Femur (tissue), 1 donor: ENCODE data around the gene SEMA3C.

ENCODE experiments used
- DNase-seq: peaks from one replicate; pipeline ENCODE4 v3.0.0-alpha.2; 2017

The SEMA3C gene

DNA sequence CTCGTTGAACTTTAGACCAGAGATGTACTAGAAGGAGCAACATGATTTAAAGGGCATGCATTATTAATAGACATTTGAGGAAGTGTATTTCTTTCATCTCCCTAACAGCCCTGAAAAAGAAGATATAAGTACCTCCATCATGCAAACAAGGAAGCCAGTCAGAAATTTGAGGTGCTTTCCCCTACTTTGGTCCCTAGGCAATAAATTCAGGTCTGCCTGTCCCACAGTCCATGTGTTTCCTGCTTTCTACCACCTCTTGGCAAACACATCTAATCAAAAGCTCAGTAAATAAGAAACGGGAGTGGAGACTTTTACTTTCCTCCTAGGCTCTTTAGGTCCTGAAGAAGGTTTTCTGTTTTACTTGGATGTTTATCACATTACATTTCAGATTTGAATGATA lies 5.2 kb upstream of the SEMA3C start:
- DNase-seq = no peak

- no peak for DNase-seq
These were observed 4.4 kb upstream of the SEMA3C start for GRCh38 chr7:80923211-80923612.

GRCh38 chr7:80922253-80923049 lies 3.6 kb upstream of the SEMA3C start:
- no peak for DNase-seq

DNA sequence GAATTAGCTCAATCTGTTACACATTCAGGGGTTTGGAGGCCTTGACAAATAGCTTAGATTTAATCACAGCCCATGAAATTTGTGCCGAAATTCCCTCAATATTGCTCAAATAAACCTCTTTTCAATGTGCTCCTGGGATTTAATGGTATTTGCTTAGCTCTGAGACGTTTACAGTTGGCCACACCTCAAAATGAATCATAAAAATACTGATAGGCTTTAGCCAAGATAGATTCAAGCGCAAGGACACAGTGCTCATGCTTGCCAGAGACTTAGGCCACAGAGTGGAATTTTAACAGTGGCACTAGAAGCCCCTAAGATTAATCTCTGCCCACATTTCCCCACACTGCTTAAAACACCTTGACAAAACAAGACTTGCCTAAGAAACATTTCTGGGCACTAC lies 2.3 kb upstream of the SEMA3C start:
- no peak for DNase-seq

GRCh38 chr7:80918399-80918798 lies 452 bp downstream of the SEMA3C start:
- no peak for DNase-seq

DNA sequence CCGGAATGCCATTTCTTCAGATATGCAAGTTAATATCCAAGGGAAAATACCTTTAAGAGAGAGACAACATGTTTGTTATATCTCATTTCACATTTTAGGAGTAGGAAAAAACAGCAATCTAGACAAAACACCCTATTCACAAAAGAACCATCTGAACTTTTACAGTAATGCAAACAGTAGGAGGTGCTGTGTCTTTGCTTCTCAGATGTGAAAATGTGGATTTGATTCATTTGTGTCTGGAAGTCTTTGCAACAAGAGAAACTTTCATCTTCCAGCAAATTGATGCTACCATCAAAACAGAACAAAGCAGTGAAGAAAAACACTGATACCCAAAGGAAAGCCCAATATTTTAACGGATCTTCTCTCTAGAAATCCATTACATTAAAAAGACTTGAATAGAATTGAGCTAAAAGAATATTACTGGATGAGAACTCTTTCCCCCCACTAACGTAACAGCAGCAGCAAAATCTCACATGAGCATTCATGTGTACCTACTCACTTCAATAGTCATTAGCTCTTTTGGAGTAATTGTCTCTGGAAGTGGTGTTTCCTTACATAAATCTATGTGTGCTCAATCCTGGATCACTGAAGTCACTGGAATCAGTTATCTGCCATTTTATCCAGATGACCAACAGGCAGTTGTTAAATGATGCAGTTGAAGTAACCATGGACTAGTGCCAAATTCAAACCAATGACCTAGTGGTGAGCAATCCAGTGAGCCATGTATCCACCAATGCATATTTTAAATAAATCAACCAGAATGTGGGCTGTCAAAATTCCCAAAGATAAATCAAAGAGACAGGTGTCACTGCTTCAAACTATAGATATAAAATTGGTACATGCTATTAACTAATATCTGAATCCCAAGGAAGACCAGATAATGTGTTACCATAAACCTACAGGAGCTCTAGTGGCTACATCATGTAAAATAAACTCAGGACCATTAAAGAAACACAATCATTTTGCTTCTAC lies 1.8 kb downstream of the SEMA3C start:
- no peak for DNase-seq

- no peak for DNase-seq
These were observed 8.6 kb downstream of the SEMA3C start for GRCh38 chr7:80910228-80910627.

- no peak for DNase-seq
These were observed 10.5 kb downstream of the SEMA3C start for GRCh38 chr7:80908360-80908797.

DNA sequence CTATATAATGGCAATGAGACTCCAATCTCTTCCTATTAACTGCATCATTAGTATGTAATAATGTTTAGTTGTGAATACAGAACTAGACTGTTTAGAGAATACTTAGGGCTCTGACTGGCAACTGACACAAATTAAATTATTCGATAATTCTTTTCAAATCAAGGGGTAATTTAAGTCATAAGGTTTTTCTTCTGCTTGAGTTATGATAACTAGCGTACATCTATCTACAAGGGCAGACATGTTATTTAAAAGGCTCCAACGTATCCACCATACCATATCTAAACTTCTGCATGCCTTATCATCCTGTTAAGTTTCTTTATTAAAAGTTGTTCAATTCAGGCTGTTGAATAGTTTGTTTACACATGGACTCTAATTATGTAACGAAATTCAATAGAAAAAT lies 11.2 kb downstream of the SEMA3C start:
- DNase-seq = no peak

- DNase-seq = no peak
These were observed 11.7 kb downstream of the SEMA3C start for GRCh38 chr7:80907141-80907601.

DNA sequence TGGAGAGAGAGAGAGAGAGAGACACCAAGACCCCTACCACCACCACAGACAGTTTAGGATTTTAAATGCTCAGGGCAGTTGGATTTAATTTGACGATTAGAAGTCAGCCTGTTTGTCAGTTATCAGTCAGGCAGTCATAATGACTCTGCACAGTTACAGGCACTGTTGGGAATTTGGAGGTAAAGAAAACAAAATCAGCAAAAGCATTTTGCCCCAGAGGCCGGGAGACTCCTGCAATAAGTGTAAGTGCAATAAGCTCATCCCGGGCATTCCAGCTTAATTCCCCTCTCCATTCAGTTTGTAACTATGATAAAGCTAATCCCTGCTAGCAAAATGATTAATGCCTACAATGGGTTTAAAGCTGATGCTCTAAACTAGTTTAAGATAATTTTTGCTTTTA lies 13.5 kb downstream of the SEMA3C start:
- no peak for DNase-seq

- DNase-seq = no peak
These were observed 16.0 kb downstream of the SEMA3C start for GRCh38 chr7:80902716-80903308.

- DNase-seq = no peak
These were observed 16.8 kb downstream of the SEMA3C start for GRCh38 chr7:80902019-80902418.

- no peak for DNase-seq
These were observed 18.0 kb downstream of the SEMA3C start for GRCh38 chr7:80900583-80901576.

DNA sequence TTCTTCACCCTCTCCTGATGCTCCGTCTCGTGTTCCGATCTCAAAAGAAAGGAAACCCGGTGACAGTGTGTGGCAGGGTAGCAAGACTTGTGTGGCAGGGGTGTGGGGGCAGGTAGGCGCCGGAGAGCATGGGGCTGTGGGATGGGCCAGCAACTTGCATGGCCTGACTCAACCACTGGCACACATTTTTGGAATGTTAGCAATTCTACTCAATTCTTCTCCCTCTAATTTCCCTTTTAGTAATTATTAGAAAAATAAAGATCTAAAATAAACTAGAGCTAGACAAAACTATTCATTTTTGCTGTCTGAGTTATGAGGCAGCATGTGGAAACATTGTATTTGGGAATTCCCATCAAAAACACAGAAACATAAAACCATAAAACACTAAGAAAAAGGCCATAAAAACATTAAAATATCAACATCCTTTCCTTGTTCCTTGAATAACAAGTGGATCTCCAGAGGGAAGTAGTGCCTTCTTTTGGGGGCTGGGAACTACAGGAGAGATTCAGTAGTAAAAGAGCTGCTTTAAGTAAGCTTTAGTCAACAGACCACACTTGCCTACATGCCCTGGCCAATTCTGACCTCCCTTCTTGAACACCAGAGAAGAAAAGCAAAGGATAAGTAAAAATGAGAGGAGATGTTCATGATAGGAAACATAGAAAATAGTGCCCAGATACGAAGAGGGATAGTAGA lies 21.8 kb downstream of the SEMA3C start:
- no peak for DNase-seq

DNA sequence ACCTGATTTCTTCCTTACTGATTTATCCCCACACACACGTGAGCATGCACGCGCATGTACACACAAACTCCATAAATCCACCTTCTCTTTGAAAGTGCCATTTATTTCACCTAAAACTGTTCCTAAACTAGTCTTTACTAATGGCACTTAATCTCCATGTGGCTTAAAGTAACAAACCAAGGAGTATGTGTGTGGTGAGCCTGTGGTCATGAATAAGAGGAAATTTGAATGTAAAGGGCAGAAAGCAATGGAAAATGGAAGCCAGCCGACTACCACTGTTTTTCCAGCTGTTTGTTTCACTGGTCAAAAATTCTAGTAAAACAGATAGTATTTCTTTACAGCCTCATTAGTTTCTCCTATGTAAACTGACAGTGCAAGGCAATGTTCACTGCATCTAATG lies 23.8 kb downstream of the SEMA3C start:
- DNase-seq = no peak

DNA sequence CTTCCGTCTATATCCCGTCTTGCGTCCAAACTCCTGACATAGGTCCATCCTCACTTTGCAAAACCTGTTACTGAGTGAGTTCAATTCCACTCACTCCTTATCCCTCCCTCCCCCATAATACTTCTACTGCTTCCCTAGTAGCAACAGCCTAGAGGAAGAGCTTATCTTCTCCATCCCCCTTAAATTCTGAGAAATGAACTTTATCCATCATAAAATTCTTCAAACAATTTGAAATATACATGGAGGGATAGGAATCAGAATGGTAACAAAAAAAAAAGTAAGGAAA lies 27.6 kb downstream of the SEMA3C start:
- no peak for DNase-seq

- no peak for DNase-seq
These were observed 28.2 kb downstream of the SEMA3C start for GRCh38 chr7:80890426-80891258.

DNA sequence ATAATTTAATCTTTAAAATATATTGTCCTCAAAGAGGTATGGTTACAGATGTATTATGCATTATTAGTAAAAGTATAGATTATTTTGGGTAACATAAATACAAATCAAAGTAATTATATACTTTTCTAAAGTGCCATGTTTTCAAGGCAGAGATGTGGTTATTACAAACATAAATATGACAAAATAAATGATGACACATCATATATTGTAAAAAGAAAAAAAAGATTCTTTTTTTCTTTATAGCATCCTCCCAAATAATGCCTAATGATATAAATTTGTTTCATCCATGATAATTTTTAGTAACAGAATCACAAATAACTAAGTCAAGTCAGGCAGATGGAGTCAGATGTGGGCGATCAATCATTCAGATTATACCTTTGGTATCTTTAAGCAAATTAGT lies 29.3 kb downstream of the SEMA3C start:
- DNase-seq = no peak

DNA sequence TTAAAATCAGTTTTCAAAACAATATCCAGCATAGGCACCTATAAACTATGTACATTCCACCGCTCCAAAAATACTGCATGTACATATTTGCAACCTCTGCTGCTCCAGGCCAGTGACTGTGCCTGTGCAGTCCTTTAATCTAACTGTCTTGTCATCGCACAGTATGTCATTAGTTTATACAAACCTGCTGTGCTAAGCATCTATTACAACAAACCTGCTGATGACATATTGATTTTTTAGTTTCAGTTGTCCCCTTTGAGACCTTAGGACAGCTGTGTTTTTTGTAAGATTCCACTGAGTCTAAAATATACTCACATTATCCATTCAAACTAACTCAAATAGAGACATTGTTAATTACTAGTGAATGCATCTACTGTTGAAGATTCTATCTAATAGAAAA lies 33.1 kb downstream of the SEMA3C start:
- no peak for DNase-seq
